IMR-90 (cell line): Measurements from ENCODE around the gene CYB5R4. TPM values are rescaled to one million over a fixed set of nuclear protein-coding genes. Genes with fewer than 3 reads are reported as not detected.

ENCODE experiments used
- ATAC-seq: fragments of 200-7000 bp; cut with Tn5 transposase; 2 replicates; pipeline ENCODE4 v1.9.1; 2020; ENCODE audit warnings: low read depth, mild to moderate bottlenecking, moderate library complexity
- BruUV-seq: library from RNA; stranded (reverse); fragments of 400-500 nt; replicated peaks from 2 replicates; lab custom pipeline; 2021; lab: Mats Ljungman, UMichigan
- CTCF ChIA-PET: fragments of 300-600 bp; formaldehyde crosslinking; extraction: SDS; loops from one replicate; lab custom pipeline; 2021; ENCODE audit warnings: antibody characterized with exemption; lab: Yijun Ruan, JAX
- POLR2A ChIA-PET: fragments of 300-600 bp; sonication (Branson Sonifier 250); formaldehyde crosslinking; loops from one replicate; lab custom pipeline; 2022; ENCODE audit warnings: antibody characterized with exemption; ENCODE audit not compliant: unreplicated experiment; lab: Charles Lee
- DNase-seq: peaks from one replicate; pipeline ENCODE4 v3.0.0; 2013
- H2AFZ ChIP-seq: replicated peaks from 2 replicates; pipeline ENCODE3; 2013; ENCODE audit warnings: low read length, mild to moderate bottlenecking; ENCODE audit not compliant: poor library complexity
- H2AK5ac ChIP-seq: 2 replicates; pipeline ENCODE4 v1.6.1; 2013; ENCODE audit warnings: low read depth, low read length, inconsistent platforms
- H2AK9ac ChIP-seq: replicated peaks from 2 replicates; pipeline ENCODE3; 2013; ENCODE audit warnings: mild to moderate bottlenecking, low read depth, low read length, moderate library complexity; ENCODE audit not compliant: poor library complexity
- H2BK120ac ChIP-seq: 2 replicates; pipeline ENCODE4 v1.6.1; 2013; ENCODE audit warnings: low read depth, low read length, inconsistent platforms
- H2BK15ac ChIP-seq: 3 replicates; pipeline ENCODE4 v1.6.1; 2013; ENCODE audit warnings: low read depth, low read length, inconsistent platforms
- H2BK20ac ChIP-seq: 2 replicates; pipeline ENCODE4 v1.6.1; 2013; ENCODE audit warnings: low read depth, mild to moderate bottlenecking, inconsistent platforms, low read length, moderate library complexity
- H2BK5ac ChIP-seq: 2 replicates; pipeline ENCODE4 v1.6.1; 2013; ENCODE audit warnings: mild to moderate bottlenecking, low read depth, low read length, inconsistent platforms; ENCODE audit not compliant: poor library complexity, severe bottlenecking
- H3K14ac ChIP-seq: replicated peaks from 2 replicates; pipeline ENCODE4 v1.6.1; 2013; ENCODE audit warnings: low read depth, low read length, inconsistent platforms
- H3K18ac ChIP-seq: 2 replicates; pipeline ENCODE4 v1.6.1; 2013; ENCODE audit warnings: low read depth, low read length, control low read depth
- H3K23ac ChIP-seq: 2 replicates; pipeline ENCODE4 v1.6.1; 2013; ENCODE audit warnings: low read depth, low read length, inconsistent platforms
- H3K27ac ChIP-seq: 2 replicates; pipeline ENCODE4 v1.5.1; 2013; ENCODE audit warnings: mild to moderate bottlenecking, control low read depth, low read length; ENCODE audit not compliant: insufficient read depth
- H3K27me3 ChIP-seq: 2 replicates; pipeline ENCODE4 v1.6.1; 2013; ENCODE audit warnings: low read length; ENCODE audit not compliant: control insufficient read depth, insufficient read depth
- H3K36me3 ChIP-seq: 2 replicates; pipeline ENCODE4 v1.6.1; 2013; ENCODE audit warnings: low read length, mixed read lengths; ENCODE audit not compliant: control insufficient read depth, insufficient read depth
- H3K4ac ChIP-seq: 2 replicates; pipeline ENCODE4 v1.6.1; 2013; ENCODE audit warnings: low read depth, low read length, inconsistent platforms
- H3K4me1 ChIP-seq: 2 replicates; pipeline ENCODE4 v1.6.1; 2013; ENCODE audit warnings: low read length, mixed read lengths; ENCODE audit not compliant: control insufficient read depth, insufficient read depth
- H3K4me2 ChIP-seq: 2 replicates; pipeline ENCODE4 v1.6.1; 2013; ENCODE audit warnings: low read depth, mild to moderate bottlenecking, control low read depth, low read length, moderate library complexity
- H3K4me3 ChIP-seq: 2 replicates; pipeline ENCODE4 v1.5.1; 2013; ENCODE audit warnings: low read depth, mild to moderate bottlenecking, control low read depth, low read length, moderate library complexity; ENCODE audit not compliant: insufficient read depth
- H3K56ac ChIP-seq: 2 replicates; pipeline ENCODE4 v1.6.1; 2013; ENCODE audit warnings: low read length, inconsistent platforms; ENCODE audit not compliant: insufficient read depth; ENCODE audit errors: extremely low read depth
- H3K79me1 ChIP-seq, 2 experiments: 2 replicates each; pipeline ENCODE4 v1.6.1; 2013; ENCODE audit warnings: low read length in 2 of 2, inconsistent platforms in 1 of 2, low read depth in 1 of 2
- H3K9ac ChIP-seq: 2 replicates; pipeline ENCODE4 v1.6.1; 2013; ENCODE audit warnings: low read depth, low read length, control low read depth
- H3K9me1 ChIP-seq: 2 replicates; pipeline ENCODE4 v1.6.1; 2013; ENCODE audit warnings: low read length, inconsistent platforms; ENCODE audit not compliant: insufficient read depth
- H3K9me3 ChIP-seq: 2 replicates; pipeline ENCODE4 v1.6.1; 2013; ENCODE audit warnings: low read length; ENCODE audit not compliant: control insufficient read depth, insufficient read depth
- H4K20me1 ChIP-seq: 2 replicates; pipeline ENCODE4 v1.6.1; 2013; ENCODE audit warnings: low read length, inconsistent platforms; ENCODE audit not compliant: insufficient read depth
- H4K5ac ChIP-seq: 2 replicates; pipeline ENCODE4 v1.6.1; 2013; ENCODE audit warnings: mild to moderate bottlenecking, low read depth, low read length, control low read depth
- H4K8ac ChIP-seq, 2 experiments: 2 replicates each; pipeline ENCODE4 v1.6.1; 2013; ENCODE audit warnings: low read depth in 2 of 2, low read length in 2 of 2, control low read depth in 1 of 2, inconsistent platforms in 1 of 2
- H4K91ac ChIP-seq: 2 replicates; pipeline ENCODE4 v1.6.1; 2013; ENCODE audit warnings: low read depth, low read length, inconsistent platforms; ENCODE audit not compliant: insufficient read depth
- BHLHE40 ChIP-seq: fragments of 150-350 bp; IDR thresholded peaks from 2 replicates; pipeline ENCODE4 v1.6.1; 2016; ENCODE audit warnings: mild to moderate bottlenecking, low read depth, low read length
- CEBPB ChIP-seq: IDR thresholded peaks from 2 replicates; pipeline ENCODE4 v1.6.1; 2012; ENCODE audit warnings: low read depth, low read length, improper control_type of control experiment
- FOS ChIP-seq: fragments of 150-350 bp; IDR thresholded peaks from 2 replicates; pipeline ENCODE4 v1.6.1; 2016; ENCODE audit warnings: low read depth, low read length
- MAFK ChIP-seq: IDR thresholded peaks from 2 replicates; pipeline ENCODE4 v1.6.1; 2012; ENCODE audit warnings: low read depth, low read length, improper control_type of control experiment
- NFE2L2 ChIP-seq: fragments of 150-350 bp; IDR thresholded peaks from 2 replicates; pipeline ENCODE4 v1.6.1; 2016; ENCODE audit warnings: low read depth, mild to moderate bottlenecking, low read length
- POLR2A ChIP-seq: IDR thresholded peaks from 2 replicates; pipeline ENCODE4 v1.6.1; 2012; ENCODE audit warnings: mild to moderate bottlenecking, low read depth, low read length
- RAD21 ChIP-seq: IDR thresholded peaks from 2 replicates; pipeline ENCODE4 v1.6.1; 2012; ENCODE audit warnings: low read length, improper control_type of control experiment
- RCOR1 ChIP-seq: IDR thresholded peaks from 2 replicates; pipeline ENCODE4 v1.6.1; 2012; ENCODE audit warnings: mild to moderate bottlenecking, low read length, improper control_type of control experiment; ENCODE audit not compliant: insufficient replicate concordance
- RFX5 ChIP-seq: IDR thresholded peaks from 2 replicates; pipeline ENCODE4 v1.8.0; 2012; ENCODE audit warnings: low read depth, mild to moderate bottlenecking, low read length, moderate library complexity
- USF2 ChIP-seq: fragments of 150-350 bp; IDR thresholded peaks from 2 replicates; pipeline ENCODE4 v1.6.1; 2017; ENCODE audit warnings: mild to moderate bottlenecking, antibody characterized with exemption, low read length, low read depth
- WGBS, 2 experiments: methylation state at CpG; one replicate each; pipeline versions ENCODE4 v1.1.5 to v1.1.7; 2013; ENCODE audit warnings: missing lambda C conversion rate in 2 of 2; ENCODE audit not compliant: insufficient read length in 1 of 2; ENCODE audit errors: extremely low coverage in 2 of 2; 5-methylcytosine and 5-hydroxymethylcytosine counted together
- dilution Hi-C: fragments of 300-500 bp; cut with HindIII; formaldehyde crosslinking; loops from one replicate; pipeline ENCODE4 v1.14.3; 2018; ENCODE audit warnings: low sequenced_read_pairs; ENCODE audit not compliant: unreplicated experiment
- in situ Hi-C: fragments of 300-500 bp; cut with MboI; formaldehyde crosslinking; loops from 3 replicates; pipeline ENCODE4 v1.14.3; 2019; ENCODE audit warnings: low sequenced_read_pairs, inconsistent platforms, mixed read lengths
- intact Hi-C: fragments of 100-400 bp; cut with micrococcal nuclease; formaldehyde crosslinking; loops from 2 replicates; pipeline ENCODE4 v1.10.0; 2022
- polyA plus RNA-seq, 3 experiments: library from polyadenylated mRNA; depleted of rRNA; stranded (reverse); fragments of >200 nt; gene quantifications; 2 replicates each; pipeline ENCODE4 v1.2.3, GENCODE V29; 2012; ENCODE audit warnings: low replicate concordance in 1 of 3
- total RNA-seq: library from RNA; depleted of rRNA; stranded (reverse); fragments of >200 nt; gene quantifications from 2 replicates; pipeline ENCODE4 v1.2.3, GENCODE V29; 2012
- TF ChIP-seq, protein P1 (sequence below): conservative IDR thresholded peaks from 2 replicates; pipeline ENCODE4 v1.5.1; 2012; ENCODE audit warnings: mild to moderate bottlenecking, low read depth, low read length, improper control_type of control experiment

Gene CYB5R4
- total and polyA plus RNA-seq, 2 of the 4 experiments (the other 2 are of a cell fraction), result 3.2 to 6.1 TPM

- TF ChIP-seq RAD21 (no peak), MAFK (no peak), CEBPB (no peak), FOS (no peak), RCOR1 (no peak), NFE2L2 (no peak), USF2 (no peak), RFX5 (no peak), POLR2A (no peak), BHLHE40 (no peak)
- TF ChIP-seq, protein P1, sequence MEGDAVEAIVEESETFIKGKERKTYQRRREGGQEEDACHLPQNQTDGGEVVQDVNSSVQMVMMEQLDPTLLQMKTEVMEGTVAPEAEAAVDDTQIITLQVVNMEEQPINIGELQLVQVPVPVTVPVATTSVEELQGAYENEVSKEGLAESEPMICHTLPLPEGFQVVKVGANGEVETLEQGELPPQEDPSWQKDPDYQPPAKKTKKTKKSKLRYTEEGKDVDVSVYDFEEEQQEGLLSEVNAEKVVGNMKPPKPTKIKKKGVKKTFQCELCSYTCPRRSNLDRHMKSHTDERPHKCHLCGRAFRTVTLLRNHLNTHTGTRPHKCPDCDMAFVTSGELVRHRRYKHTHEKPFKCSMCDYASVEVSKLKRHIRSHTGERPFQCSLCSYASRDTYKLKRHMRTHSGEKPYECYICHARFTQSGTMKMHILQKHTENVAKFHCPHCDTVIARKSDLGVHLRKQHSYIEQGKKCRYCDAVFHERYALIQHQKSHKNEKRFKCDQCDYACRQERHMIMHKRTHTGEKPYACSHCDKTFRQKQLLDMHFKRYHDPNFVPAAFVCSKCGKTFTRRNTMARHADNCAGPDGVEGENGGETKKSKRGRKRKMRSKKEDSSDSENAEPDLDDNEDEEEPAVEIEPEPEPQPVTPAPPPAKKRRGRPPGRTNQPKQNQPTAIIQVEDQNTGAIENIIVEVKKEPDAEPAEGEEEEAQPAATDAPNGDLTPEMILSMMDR, result no peak
- no peaks in the 10 kb centered on the region for H3K79me1 ChIP-seq
- no peak overlapping the region for H3K4me2 ChIP-seq
- H3K9me1 ChIP-seq, result no peaks in the 10 kb centered on the region
- ChIA-PET POLR2A (no interaction called here), CTCF (interaction anchor here (0.8 kb wide), 1 partner anchor 28 kb away, joined by 3 read pairs; no protein-coding TSS in a partner anchor)
- H2AFZ ChIP-seq, result no peak overlapping the region
- dilution Hi-C loops, result no loop called here
- no peak overlapping the region for H3K14ac ChIP-seq
- ATAC-seq, result peak; percentile 24; the same call in 1 of the 2 replicates
- DNase-seq, result no peak
- no peaks in the 10 kb centered on the region for H3K36me3 ChIP-seq
- no peak overlapping the region for H4K8ac ChIP-seq
- no TSS peak for BruUV-seq
- no peak overlapping the region for H3K4me3 ChIP-seq
- no peak overlapping the region for H3K4ac ChIP-seq
- no peak overlapping the region for H2BK15ac ChIP-seq
- H3K27me3 ChIP-seq, result no peaks in the 10 kb centered on the region
- H3K9me3 ChIP-seq, result no peaks in the 10 kb centered on the region
- H4K91ac ChIP-seq, result no peak overlapping the region
- WGBS, 2 experiments, result no CpG with 5 or more reads among the region's 2 CpGs
- no peak overlapping the region for H4K5ac ChIP-seq
- no peak overlapping the region for H3K23ac ChIP-seq
- H3K18ac ChIP-seq, result no peak overlapping the region
- in situ Hi-C loops, result no loop called here
- H2BK20ac ChIP-seq, result no peak overlapping the region
- no peak overlapping the region for H3K27ac ChIP-seq
- no peaks in the 10 kb centered on the region for H3K4me1 ChIP-seq
- H2AK5ac ChIP-seq, result no peak overlapping the region
- H3K56ac ChIP-seq, result no peak overlapping the region
- no peak overlapping the region for H2BK120ac ChIP-seq
- H2BK5ac ChIP-seq, result no peak overlapping the region
- H2AK9ac ChIP-seq, result no peak overlapping the region
- intact Hi-C loops, result no loop called here
- no peak overlapping the region for H3K9ac ChIP-seq
- H4K20me1 ChIP-seq, result no peaks in the 10 kb centered on the region
These were observed 43.7 kb upstream of the CYB5R4 start for GRCh38 chr6:83815631-83816272.
